Uterus (tissue), 4 donors: ENCODE results near the gene DBNL. TPM values are rescaled to one million over a fixed set of nuclear protein-coding genes. Genes with fewer than 3 reads are reported as not detected.

ENCODE experiments used
- DNase-seq, 2 donors: peaks; one replicate each; pipeline ENCODE4 v3.0.0-alpha.2; 2019 to 2020
- H3K27ac ChIP-seq, 2 donors: fragments of 200-600 bp; sonication (generic); 1 replicate in 1 of 2; 2 replicates in 1 of 2; pipeline ENCODE4 v1.5.1; 2016 to 2018
- H3K27me3 ChIP-seq, 2 donors: fragments of 200-600 bp; sonication (generic); one replicate each; pipeline ENCODE4 v1.5.1; 2018 to 2019; ENCODE audit warnings: control low read depth in 1 of 2
- H3K36me3 ChIP-seq, 2 donors: fragments of 200-600 bp; sonication (generic); one replicate each; pipeline ENCODE4 v1.5.1; 2019; ENCODE audit warnings: control low read depth in 1 of 2
- H3K4me1 ChIP-seq, 2 donors: fragments of 200-600 bp; sonication (generic); one replicate each; pipeline ENCODE4 v1.5.1; 2018 to 2019; ENCODE audit warnings: control low read depth in 1 of 2
- H3K4me3 ChIP-seq, 2 donors: fragments of 200-600 bp; sonication (generic); 1 replicate in 1 of 2; 2 replicates in 1 of 2; pipeline ENCODE4 v1.5.1; 2018 to 2019; ENCODE audit warnings: mild to moderate bottlenecking in 1 of 2
- H3K9me3 ChIP-seq, 2 donors: fragments of 200-600 bp; sonication (generic); one replicate each; pipeline ENCODE4 v1.5.1; 2019; ENCODE audit warnings: control low read depth in 1 of 2
- CTCF ChIP-seq, 4 experiments: fragments of 200-600 bp in 2 of 4; fragments of 450-650 bp in 2 of 4; sonication (generic) in 2 of 4; IDR thresholded peaks; one replicate each; pipeline ENCODE4 v1.5.1; 2016 to 2019; ENCODE audit warnings: antibody characterized with exemption in 4 of 4, mild to moderate bottlenecking in 2 of 4, moderate library complexity in 1 of 4
- POLR2A ChIP-seq, 2 donors: fragments of 450-650 bp; IDR thresholded peaks; one replicate each; pipeline ENCODE4 v1.6.1; 2016; ENCODE audit warnings: antibody characterized with exemption in 2 of 2, mild to moderate bottlenecking in 1 of 2, moderate library complexity in 1 of 2
- intact Hi-C: fragments of 100-400 bp; cut with DNase I; formaldehyde crosslinking; loops from one replicate; pipeline ENCODE4 v1.15.1; 2023; ENCODE audit warnings: low total_unique reads
- total RNA-seq, 4 donors: library from RNA; depleted of rRNA in 3 of 4; stranded (reverse); fragments of >200 nt in 3 of 4; gene quantifications; one replicate each; pipeline versions ENCODE4 v1.1.0 to v1.2.4, GENCODE V29; 2014 to 2023
- donor health status: DM: yes; HTN: yes; CAD: no.

Gene DBNL
- total RNA-seq, 4 donors from 2014 or later: 71.5 to 113 (median 91.0) TPM

GRCh38 chr7:44061645-44062179 lies 17.2 kb downstream of the DBNL start:
- Histone ChIP-seq H3K4me3 (no peak overlapping the region), H3K27ac (no peak overlapping the region), H3K36me3 (no peaks in the 10 kb centered on the region), H3K27me3 (no peaks in the 10 kb centered on the region), H3K9me3 (no peaks in the 10 kb centered on the region), H3K4me1 (peaks cover 0 to 9% of the 10 kb centered on the region in 2 donors)
- no peak for DNase-seq
- intact Hi-C loops: no loop called here
- no peak for TF ChIP-seq CTCF (IDR thresholded peaks at IDR 0.05)

GRCh38 chr7:44062180-44062902 lies 17.8 kb downstream of the DBNL start:
- Histone ChIP-seq H3K27me3 (no peaks in the 10 kb centered on the region), H3K4me1 (peaks cover 0 to 9% of the 10 kb centered on the region in 2 donors), H3K4me3 (no peak overlapping the region), H3K27ac (no peak overlapping the region), H3K9me3 (no peaks in the 10 kb centered on the region), H3K36me3 (no peaks in the 10 kb centered on the region)
- TF ChIP-seq POLR2A (IDR thresholded peaks at IDR 0.05) (no peak), CTCF (IDR thresholded peaks at IDR 0.05) (no peak)
- intact Hi-C loops: no loop called here
- no peak for DNase-seq

- TF ChIP-seq CTCF (IDR thresholded peaks at IDR 0.05) (no peak), POLR2A (IDR thresholded peaks at IDR 0.05) (no peak)
- Histone ChIP-seq H3K9me3 (no peaks in the 10 kb centered on the region), H3K27ac (no peak overlapping the region), H3K4me3 (no peak overlapping the region), H3K36me3 (no peaks in the 10 kb centered on the region), H3K4me1 (peaks cover 0 to 9% of the 10 kb centered on the region in 2 donors), H3K27me3 (no peaks in the 10 kb centered on the region)
- DNase-seq: no peak
- intact Hi-C loops: no loop called here
These were observed 18.4 kb downstream of the DBNL start for GRCh38 chr7:44062903-44063295.

GRCh38 chr7:44063547-44063893 lies 19.0 kb downstream of the DBNL start:
- no peak overlapping the region for H3K4me3 ChIP-seq

More at GRCh38 chr7:44063547-44063893, 19.0 kb downstream of the DBNL start:
- H3K9me3 ChIP-seq: no peaks in the 10 kb centered on the region
- no peak for DNase-seq
- no peak overlapping the region for H3K27ac ChIP-seq
- no peaks in the 10 kb centered on the region for H3K36me3 ChIP-seq
- H3K27me3 ChIP-seq: no peaks in the 10 kb centered on the region
- no peak for TF ChIP-seq POLR2A (IDR thresholded peaks at IDR 0.05)
- TF ChIP-seq CTCF (IDR thresholded peaks at IDR 0.05): no peak
- H3K4me1 ChIP-seq: peaks cover 0 to 9% of the 10 kb centered on the region in 2 donors
- intact Hi-C loops: no loop called here
